Esophagus squamous epithelium (tissue), 4 donors: ENCODE data around the gene AFDN.

Source experiments
- POLR2A ChIP-seq, 4 donors: fragments of 450-650 bp; IDR thresholded peaks; one replicate each; pipeline ENCODE4 v1.6.1; 2017; ENCODE audit warnings: antibody characterized with exemption in 4 of 4, mild to moderate bottlenecking in 4 of 4, moderate library complexity in 3 of 4
- TF ChIP-seq, protein P1 (sequence below), 6 experiments: fragments of 450-650 bp in 4 of 6; fragments of 200-600 bp in 2 of 6; sonication (generic) in 2 of 6; IDR thresholded peaks; one replicate each; pipeline ENCODE4 v1.5.1; 2016 to 2019; ENCODE audit warnings: antibody characterized with exemption in 6 of 6, mild to moderate bottlenecking in 4 of 6, moderate library complexity in 4 of 6

DNA sequence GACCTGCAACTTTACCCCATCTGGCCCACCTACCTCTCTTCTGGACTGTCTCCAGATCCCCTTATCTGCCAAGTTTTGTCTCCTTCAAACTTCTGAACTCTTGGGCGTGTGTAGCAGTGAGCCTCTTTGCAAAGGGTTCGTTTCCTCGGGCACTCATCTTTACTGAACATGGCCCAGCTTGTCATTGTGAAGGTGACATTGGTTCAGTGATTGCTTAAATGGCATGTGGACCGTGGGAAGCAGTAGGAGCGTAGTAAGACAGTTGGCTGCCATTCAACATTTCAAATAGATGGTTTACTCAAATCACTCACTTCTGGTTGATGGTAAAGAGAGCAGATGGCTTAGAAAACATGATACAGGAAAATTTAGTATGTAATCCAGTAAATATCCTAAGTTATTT, 136.0 kb downstream of the AFDN start:
- TF ChIP-seq, protein P1, sequence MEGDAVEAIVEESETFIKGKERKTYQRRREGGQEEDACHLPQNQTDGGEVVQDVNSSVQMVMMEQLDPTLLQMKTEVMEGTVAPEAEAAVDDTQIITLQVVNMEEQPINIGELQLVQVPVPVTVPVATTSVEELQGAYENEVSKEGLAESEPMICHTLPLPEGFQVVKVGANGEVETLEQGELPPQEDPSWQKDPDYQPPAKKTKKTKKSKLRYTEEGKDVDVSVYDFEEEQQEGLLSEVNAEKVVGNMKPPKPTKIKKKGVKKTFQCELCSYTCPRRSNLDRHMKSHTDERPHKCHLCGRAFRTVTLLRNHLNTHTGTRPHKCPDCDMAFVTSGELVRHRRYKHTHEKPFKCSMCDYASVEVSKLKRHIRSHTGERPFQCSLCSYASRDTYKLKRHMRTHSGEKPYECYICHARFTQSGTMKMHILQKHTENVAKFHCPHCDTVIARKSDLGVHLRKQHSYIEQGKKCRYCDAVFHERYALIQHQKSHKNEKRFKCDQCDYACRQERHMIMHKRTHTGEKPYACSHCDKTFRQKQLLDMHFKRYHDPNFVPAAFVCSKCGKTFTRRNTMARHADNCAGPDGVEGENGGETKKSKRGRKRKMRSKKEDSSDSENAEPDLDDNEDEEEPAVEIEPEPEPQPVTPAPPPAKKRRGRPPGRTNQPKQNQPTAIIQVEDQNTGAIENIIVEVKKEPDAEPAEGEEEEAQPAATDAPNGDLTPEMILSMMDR (IDR thresholded peaks at IDR 0.05), result no peak
- TF ChIP-seq POLR2A (IDR thresholded peaks at IDR 0.05), result no peak
